Activated CD8-positive, alpha-beta memory T cell treated with anti-CD3 and anti-CD28 coated beads, Interleukin-2, amount 50 U/mL, for 4 hours (primary cell): ENCODE measurements around the gene LTBP3.

Source experiments
- DNase-seq: peaks from one replicate; pipeline ENCODE4 v3.0.0-alpha.2; 2020

LTBP3 gene

GRCh38 chr11:65585396-65586246 lies 27.5 kb upstream of the LTBP3 start:
- DNase-seq = no peak

GRCh38 chr11:65584723-65585171 lies 26.6 kb upstream of the LTBP3 start:
- DNase-seq = no peak

GRCh38 chr11:65584106-65584505 lies 25.9 kb upstream of the LTBP3 start:
- no peak for DNase-seq

DNA sequence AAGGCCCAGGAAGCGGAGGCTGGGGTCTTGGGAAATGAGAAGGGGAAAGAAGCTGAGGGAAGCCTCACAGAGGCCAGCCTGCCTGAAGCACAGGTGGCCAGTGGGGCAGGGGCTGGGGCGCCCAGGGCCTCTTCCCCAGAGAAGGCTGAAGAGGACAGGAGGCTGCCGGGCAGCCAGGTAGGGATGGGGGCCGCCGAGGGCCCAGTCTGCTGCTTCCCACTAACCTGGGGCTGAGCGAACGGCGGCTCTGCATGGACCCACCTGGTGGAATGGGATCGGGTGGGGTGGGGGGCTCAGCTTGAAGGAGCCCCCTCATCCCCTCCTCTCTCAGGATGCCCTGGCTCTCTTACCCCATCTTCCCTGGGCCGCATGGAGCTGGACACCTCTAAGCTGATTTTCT lies 25.4 kb upstream of the LTBP3 start:
- no peak for DNase-seq

DNA sequence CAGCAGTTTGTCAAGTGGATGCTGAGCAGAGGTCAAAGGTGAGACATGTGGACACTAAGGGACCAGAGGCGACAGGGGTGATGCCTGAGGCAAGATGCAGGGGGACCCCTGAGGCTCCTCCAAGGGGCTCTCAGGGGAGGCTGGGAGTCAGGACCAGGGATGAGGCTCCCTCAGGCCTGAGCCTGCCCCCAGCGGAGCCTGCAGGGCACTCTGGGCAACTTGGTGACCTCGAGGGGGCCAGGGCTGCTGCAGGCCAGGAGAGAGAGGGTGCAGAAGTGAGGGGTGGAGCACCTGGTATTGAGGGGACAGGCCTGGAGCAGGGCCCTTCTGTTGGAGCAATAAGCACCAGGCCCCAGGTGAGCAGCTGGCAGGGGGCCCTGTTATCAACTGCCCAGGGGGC lies 23.8 kb upstream of the LTBP3 start:
- DNase-seq = no peak

DNA sequence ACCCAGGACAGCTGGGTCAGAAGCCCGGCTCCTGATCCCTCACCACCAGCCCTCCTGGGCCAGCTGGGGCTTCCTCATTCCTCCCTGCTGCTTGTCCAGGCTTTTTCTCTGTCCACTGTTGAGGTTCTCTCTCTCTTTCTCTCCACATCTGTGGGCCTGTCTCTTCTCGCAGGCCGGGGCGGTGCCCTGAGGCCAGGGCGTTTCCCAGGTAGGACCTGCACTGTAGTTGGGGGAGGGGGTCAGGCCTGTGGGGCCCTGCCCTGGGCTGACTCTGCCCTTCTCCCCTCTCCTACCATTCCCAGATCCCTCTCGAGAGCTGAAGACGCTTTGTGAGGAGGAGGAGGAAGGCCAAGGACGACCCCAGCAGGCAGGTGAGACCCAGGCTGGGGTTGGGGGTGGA lies 22.6 kb upstream of the LTBP3 start:
- DNase-seq = no peak

- no peak for DNase-seq
Measured at GRCh38 chr11:65580031-65580692, 22.0 kb upstream of the LTBP3 start.

DNA sequence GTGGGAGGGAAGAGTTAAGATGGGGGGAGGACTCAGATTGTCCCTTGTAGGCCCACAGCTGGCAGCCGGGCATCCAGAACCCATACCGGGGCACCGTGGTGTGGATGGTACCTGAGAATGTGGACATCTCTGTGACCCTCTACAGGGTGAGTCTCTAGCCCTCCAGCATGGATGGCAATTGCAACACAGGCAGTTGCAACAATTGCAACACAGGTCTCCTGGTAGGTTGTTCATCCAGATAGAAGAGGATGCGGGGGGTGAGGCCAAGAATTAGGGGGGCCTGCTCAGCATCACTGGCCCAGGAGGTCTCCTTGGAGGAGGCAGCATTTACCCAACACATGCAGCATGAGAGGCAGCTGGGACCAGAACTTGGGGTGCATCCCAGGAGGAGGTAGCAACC lies 21.1 kb upstream of the LTBP3 start:
- no peak for DNase-seq

- DNase-seq = no peak
Measured at GRCh38 chr11:65578667-65579066, 20.5 kb upstream of the LTBP3 start.

- no peak for DNase-seq
Measured at GRCh38 chr11:65578134-65578533, 20.0 kb upstream of the LTBP3 start.

- no peak for DNase-seq
Measured at GRCh38 chr11:65577756-65578109, 19.6 kb upstream of the LTBP3 start.

DNA sequence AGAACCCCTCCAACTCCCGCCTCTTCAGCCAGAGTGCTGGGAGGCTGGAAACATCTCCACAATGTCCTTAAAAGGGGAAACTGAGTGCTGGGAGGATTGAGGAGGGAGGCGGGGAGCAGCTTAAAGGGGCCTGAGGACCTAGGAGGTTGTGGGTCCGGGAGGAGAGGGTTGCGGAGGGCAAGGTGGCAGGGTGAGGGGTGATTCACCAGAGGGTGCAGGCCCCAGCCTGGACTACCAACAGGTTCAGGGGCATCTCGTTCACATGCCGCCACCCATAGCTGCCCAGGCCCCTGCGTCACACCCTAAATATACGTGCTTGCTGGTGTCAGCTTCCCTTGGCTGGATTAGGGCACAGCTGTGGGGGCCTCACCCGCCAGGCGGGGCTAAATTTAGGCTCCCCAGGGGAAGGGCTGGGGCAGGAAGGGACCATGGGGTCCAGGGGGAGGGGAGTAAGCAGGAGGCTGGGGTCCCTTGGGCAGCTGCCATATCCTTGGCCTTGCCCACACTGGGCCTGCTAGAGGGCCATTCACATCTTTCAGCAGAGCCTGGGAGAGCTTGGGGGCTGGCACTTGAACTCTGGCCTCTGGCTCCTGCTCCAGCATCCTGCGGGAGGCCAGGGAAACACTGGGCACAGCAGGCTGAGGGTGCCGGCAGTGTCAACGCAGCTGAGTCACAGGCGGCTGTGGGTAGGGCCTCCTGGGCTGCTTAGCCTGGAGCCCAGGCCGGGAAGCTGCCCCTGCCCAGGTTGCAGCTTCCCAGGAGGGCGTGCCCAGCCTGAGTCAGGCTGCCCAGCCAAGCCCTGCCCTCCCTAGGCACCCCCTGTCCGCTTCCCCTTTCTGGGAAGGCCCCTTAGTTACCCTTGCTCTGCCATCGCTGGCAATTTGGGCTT lies 19.0 kb upstream of the LTBP3 start:
- peak; percentile 40 for DNase-seq

DNA sequence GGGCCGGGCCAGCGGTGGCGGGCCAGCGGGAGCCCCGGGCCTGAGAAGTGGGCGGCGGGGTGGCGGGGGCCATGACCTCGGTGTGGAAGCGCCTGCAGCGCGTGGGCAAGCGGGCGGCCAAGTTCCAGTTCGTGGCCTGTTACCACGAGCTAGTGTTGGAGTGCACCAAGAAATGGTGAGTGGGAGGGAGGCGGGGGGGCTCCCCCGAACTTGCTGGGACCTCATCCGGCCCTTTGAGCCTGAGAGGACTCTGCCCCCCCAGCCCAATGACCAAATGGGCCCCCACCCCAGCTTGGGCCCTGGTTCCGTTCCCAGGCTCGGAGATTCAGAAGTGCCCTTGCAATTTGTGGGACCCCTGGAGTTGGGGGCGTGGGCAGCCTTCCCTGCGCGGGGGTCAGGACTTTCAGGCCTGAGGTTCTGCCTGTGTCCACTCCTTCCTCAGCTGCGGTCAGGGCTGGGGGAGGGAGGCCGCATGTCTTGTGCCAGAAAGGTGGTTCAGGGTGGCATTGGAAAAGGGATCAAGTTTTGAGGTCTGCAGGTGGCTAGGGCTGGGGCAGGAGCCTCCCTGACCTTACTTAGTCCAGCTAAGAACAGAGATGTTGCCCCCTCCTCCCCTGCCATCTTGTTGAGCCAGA lies 18.2 kb upstream of the LTBP3 start:
- DNase-seq = peak; percentile 29

GRCh38 chr11:65575568-65576231 lies 17.5 kb upstream of the LTBP3 start, which contains the start of gene EHBP1L1:
EHBP1L1 (plus strand) TSS chr11:65576053; CDS start chr11:65576303, 250 bp downstream.
- peak; percentile 72 for DNase-seq

DNA sequence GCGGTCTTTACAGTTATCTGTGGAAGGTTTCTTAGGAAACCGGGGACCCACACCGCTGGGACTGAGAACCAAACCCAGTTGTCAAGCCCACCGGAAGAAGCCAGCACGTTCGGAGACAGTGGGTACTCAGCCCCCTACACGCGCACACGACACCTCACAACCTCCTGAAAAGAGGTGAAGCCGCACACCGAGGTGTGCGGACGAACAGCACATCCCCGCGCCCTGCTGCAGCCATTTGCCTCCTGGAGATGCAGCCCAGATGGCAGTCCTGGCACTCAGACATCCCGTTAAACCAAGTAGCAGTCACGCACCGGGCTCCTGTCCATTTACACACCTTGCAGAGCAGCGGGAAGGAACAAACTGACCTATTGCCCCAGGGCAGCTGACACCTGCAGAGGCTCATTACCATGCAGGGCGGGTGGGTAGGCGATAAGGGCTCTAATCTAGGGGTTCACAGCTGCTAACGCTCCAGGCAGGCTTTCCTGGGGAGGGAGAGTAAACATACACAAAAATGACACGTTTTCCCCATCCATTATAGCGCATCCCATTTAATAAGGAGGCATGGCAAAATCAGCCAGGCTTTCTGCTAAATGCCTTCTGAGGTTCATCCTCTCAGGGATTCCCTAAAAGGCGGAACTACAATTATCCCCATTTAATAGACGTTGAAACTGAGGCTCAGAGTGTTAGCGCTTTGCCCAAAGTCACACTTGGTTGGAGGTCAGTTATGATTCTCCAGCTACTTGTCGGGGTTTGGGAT lies 16.8 kb upstream of the LTBP3 start:
- DNase-seq = no peak

DNA sequence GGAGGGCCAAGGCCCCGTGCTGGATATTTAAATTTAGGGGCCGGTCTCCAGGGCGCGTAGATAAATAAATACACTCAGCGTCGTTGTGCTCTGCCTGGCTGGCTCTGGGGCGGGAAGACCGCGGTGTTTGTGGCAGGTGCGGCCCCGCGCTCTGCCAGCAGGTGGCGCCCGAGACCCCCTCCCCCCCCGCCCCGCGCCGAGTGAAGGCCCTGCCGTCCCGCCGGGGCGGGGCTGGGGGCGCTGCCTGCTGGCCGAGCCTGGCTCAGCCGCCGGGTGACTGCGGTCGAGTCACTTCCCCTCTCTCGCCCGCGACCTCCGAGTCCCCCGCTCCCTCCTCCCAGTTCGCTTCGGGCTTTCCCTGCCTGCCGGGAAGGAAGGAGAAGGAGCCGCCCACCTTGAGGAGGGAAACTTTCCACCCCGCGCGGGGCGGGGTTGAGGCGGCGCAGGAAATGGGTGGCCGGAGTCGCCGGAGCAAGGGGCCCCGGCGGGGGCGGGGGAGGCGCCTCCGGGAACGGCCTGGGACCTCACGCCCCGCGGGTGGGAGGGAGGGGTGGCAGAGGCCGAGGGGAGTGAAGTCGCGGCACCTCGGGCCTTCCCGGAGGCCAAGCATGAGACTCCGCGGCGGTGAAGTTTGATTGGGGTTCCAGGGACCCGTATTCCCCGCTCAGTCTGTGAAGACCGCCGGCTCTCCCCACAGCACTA lies 16.1 kb upstream of the LTBP3 start:
- peak; percentile 83 for DNase-seq

- no peak for DNase-seq
Measured at GRCh38 chr11:65573391-65574079, 15.4 kb upstream of the LTBP3 start.

GRCh38 chr11:65572356-65573051 lies 14.3 kb upstream of the LTBP3 start, which contains the start of gene FAM89B:
FAM89B (plus strand) TSS chr11:65572538; CDS start chr11:65572670, 132 bp downstream.
- DNase-seq = peak; percentile 89

DNA sequence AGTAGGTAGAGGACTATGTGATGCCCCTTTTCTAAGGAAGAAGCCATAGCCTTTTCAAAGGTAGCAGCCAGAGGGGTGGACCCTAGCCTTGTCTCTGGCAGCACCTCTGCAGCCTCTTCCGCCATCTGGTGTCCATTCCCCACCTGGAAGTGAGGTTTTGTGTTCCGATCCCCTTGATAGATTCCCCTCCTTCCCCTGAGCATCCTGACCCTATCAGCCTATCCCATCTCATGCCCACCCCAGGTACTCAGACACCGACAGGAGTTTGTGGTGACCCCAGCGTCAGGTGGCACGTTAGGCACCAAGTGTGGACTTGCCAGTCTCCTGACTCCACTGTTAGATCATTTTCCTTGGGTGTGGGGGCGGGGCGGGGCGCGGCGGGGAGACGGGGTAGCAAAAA lies 13.8 kb upstream of the LTBP3 start:
- DNase-seq = no peak
